Measurements from ENCODE around the gene RCAN2.

DNA sequence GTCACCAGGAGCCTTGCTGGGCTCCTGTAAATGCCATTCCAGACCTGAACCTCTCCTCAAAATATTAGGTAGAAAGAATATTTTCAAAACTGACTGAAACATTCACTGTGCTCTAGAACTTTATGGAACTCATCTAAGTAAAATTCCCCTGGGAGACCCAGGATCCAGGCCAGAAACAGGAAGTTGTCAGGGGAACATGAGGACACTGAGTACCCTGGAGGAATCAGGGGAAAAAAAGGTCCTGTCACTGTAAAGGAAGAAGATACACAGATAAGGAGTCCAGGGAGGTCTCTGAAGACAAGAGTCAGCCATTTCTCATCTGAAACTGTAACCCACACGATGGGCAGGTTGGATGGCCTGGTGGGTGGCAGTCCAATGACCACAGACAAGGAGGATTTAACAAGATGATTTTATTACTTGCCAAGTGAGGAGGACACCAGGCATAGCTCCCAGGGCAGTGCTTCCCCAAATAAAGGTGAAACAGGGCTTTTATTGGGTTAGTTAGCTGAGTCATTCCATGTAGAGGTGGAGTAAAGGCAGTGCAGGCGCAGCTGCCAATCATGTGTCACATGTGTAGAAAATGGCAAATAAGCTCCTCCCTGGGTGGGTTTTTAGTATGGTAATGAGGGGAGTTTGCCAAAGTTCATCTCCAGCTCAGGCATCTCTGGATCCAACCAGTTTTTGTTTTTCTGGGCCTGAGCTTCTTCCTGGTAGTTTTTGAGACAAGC lies 138.5 kb downstream of the RCAN2 start:
- TF ChIP-seq, protein P1, sequence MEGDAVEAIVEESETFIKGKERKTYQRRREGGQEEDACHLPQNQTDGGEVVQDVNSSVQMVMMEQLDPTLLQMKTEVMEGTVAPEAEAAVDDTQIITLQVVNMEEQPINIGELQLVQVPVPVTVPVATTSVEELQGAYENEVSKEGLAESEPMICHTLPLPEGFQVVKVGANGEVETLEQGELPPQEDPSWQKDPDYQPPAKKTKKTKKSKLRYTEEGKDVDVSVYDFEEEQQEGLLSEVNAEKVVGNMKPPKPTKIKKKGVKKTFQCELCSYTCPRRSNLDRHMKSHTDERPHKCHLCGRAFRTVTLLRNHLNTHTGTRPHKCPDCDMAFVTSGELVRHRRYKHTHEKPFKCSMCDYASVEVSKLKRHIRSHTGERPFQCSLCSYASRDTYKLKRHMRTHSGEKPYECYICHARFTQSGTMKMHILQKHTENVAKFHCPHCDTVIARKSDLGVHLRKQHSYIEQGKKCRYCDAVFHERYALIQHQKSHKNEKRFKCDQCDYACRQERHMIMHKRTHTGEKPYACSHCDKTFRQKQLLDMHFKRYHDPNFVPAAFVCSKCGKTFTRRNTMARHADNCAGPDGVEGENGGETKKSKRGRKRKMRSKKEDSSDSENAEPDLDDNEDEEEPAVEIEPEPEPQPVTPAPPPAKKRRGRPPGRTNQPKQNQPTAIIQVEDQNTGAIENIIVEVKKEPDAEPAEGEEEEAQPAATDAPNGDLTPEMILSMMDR (IDR thresholded peaks at IDR 0.05), result no peak
- no peak for TF ChIP-seq POLR2A (IDR thresholded peaks at IDR 0.05)

Measured in heart left ventricle (tissue), 13 donors.